ENCODE results near the gene PAX9.

- TF ChIP-seq POLR2A (IDR thresholded peaks at IDR 0.05; ENCODE audit: extremely low read depth, insufficient read length) (no peak), CTCF (IDR thresholded peaks at IDR 0.05; ENCODE audit: low read depth, low read length) (no peak)
These were observed 20.7 kb downstream of the PAX9 start for GRCh38 chr14:36682338-36682737.

All from NB4 (cell line).